ENCODE results near the gene PPARGC1A.

The PPARGC1A gene

DNA sequence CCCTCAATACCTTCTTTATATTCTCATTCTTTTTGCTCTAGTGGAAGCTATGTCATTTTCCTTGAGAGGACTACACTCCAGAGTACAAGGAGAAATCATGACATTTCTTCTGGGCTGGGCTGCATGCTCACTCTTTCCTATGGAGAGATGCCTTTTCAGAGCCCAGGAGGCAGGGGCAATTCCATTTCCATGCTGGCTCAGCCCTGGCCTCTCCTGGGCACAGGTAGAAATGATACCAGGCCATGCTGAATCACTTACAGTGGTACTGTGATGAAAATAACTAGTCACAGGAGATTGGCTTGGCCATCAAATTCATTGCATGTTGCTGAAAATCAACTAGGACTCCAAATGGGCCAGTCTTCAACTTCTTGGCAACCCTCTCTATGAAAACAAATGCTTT, 34.0 kb upstream of the PPARGC1A start:
- Histone ChIP-seq H3K27ac (no peak overlapping the region), H3K27me3 (replicated peaks) (no peaks in the 10 kb centered on the region), H3K36me3 (replicated peaks) (no peaks in the 10 kb centered on the region), H3K4me3 (ENCODE audit: low read depth, low read length) (no peak overlapping the region)
- in situ Hi-C loops (cut with HindIII; ENCODE audit: low pct_ligation_motif_present, low sequenced_read_pairs): no loop called here
- TF ChIP-seq, protein P1, sequence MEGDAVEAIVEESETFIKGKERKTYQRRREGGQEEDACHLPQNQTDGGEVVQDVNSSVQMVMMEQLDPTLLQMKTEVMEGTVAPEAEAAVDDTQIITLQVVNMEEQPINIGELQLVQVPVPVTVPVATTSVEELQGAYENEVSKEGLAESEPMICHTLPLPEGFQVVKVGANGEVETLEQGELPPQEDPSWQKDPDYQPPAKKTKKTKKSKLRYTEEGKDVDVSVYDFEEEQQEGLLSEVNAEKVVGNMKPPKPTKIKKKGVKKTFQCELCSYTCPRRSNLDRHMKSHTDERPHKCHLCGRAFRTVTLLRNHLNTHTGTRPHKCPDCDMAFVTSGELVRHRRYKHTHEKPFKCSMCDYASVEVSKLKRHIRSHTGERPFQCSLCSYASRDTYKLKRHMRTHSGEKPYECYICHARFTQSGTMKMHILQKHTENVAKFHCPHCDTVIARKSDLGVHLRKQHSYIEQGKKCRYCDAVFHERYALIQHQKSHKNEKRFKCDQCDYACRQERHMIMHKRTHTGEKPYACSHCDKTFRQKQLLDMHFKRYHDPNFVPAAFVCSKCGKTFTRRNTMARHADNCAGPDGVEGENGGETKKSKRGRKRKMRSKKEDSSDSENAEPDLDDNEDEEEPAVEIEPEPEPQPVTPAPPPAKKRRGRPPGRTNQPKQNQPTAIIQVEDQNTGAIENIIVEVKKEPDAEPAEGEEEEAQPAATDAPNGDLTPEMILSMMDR (IDR thresholded peaks at IDR 0.05; ENCODE audit: low read depth, low read length, missing control alignments): no peak
- DNase-seq: no peak

DNA sequence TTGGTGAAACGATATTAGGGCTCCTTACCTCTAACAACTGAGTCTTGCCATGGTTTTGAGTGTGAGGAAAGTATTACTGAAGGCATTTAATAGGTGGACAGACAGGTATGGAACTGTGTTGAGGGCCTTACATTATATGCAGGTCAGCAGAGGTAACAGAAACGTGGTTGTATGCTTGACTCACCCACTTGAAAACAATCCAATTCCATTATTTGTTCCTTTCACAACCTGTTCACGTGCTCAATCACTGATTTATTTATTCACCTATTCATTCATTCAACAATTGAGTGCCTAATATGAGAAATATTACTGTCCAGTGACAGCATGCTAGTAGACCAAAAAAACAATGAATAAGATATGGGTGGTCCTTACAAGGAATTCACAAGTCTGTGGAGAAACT, 33.3 kb upstream of the PPARGC1A start:
- H3K4me3 ChIP-seq (ENCODE audit: low read depth, low read length): no peak overlapping the region
- no peaks in the 10 kb centered on the region for H3K27me3 ChIP-seq (replicated peaks)
- no peak for DNase-seq
- H3K27ac ChIP-seq: no peak overlapping the region
- no peaks in the 10 kb centered on the region for H3K36me3 ChIP-seq (replicated peaks)
- in situ Hi-C loops (cut with HindIII; ENCODE audit: low pct_ligation_motif_present, low sequenced_read_pairs): no loop called here
- TF ChIP-seq, protein P1 (IDR thresholded peaks at IDR 0.05; ENCODE audit: low read depth, low read length, missing control alignments): no peak

DNA sequence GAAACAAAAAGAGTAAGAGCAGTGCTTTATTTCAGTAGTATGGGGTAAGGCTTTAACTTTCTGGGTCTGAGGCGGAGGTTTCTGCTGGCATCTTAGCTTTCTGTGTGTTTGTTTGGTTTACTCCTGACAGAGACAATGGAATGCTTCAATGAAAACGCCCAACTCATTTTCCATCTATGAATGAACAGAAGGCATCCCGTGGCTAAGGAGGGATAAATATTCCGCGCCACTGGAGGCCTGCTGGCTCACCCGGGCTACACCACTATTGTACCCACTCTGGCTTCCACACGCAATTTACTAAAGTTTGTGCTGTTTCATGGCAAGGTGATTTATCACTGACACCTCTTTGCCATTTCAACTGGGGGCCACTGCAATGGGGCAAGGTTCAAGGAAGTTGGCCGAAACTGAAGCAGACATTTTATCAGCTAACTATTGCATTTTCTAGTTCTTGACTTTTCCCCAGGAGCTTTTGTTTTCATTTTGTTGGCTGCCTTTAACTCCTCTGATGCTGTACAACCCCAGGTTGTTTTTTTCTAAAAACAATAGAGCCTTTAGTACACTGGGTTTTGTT, 32.8 kb upstream of the PPARGC1A start:
- H3K36me3 ChIP-seq (replicated peaks): no peaks in the 10 kb centered on the region
- TF ChIP-seq, protein P1 (IDR thresholded peaks at IDR 0.05; ENCODE audit: low read depth, low read length, missing control alignments): no peak
- no peak overlapping the region for H3K4me3 ChIP-seq (ENCODE audit: low read depth, low read length)
- in situ Hi-C loops (cut with HindIII; ENCODE audit: low pct_ligation_motif_present, low sequenced_read_pairs): no loop called here
- no peak overlapping the region for H3K27ac ChIP-seq
- no peaks in the 10 kb centered on the region for H3K27me3 ChIP-seq (replicated peaks)
- DNase-seq: no peak

DNA sequence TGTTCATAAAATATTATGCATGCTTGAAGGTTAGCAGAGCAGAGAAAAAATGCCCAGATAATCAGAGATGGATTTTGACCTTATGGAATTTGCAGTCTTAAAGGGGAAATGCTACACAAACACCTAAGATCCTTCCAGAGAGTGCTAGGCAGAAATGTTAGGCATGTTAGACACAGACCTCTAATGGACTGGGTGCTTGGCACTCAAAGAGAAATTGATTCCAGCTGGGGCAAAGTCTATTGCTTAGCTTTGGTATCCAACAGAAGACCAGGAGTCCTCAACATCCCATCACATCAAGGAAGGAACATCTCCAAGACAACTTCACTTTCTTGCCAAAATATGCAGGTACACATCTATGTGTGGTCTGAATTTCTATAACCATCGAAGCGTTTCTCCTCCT, 32.2 kb upstream of the PPARGC1A start:
- in situ Hi-C loops (cut with HindIII; ENCODE audit: low pct_ligation_motif_present, low sequenced_read_pairs): no loop called here
- Histone ChIP-seq H3K27me3 (replicated peaks) (no peaks in the 10 kb centered on the region), H3K4me3 (ENCODE audit: low read depth, low read length) (no peak overlapping the region), H3K36me3 (replicated peaks) (no peaks in the 10 kb centered on the region), H3K27ac (no peak overlapping the region)
- TF ChIP-seq, protein P1 (IDR thresholded peaks at IDR 0.05; ENCODE audit: low read depth, low read length, missing control alignments): no peak
- DNase-seq: no peak

DNA sequence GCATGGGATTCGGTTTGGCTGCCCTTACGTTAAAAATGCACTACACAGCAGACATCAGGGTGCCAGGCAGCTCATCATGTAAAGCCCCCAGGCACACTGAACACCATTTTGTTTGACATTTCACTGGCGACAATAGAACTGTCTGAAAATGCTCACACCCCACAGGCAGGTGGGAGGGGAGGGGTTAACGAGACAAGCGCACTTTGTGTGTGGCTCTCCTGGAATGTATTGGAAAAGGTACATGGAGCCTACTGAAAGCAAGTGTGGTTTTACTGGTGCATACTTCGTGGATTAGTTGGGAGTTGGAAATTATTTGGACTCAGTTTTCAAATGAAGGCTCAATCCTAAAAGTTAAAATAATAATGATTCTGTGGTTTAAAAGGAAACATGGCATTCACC, 31.6 kb upstream of the PPARGC1A start:
- H3K36me3 ChIP-seq (replicated peaks): no peaks in the 10 kb centered on the region
- DNase-seq: no peak
- no peak overlapping the region for H3K4me3 ChIP-seq (ENCODE audit: low read depth, low read length)
- H3K27me3 ChIP-seq (replicated peaks): no peaks in the 10 kb centered on the region
- in situ Hi-C loops (cut with HindIII; ENCODE audit: low pct_ligation_motif_present, low sequenced_read_pairs): no loop called here
- H3K27ac ChIP-seq: no peak overlapping the region
- TF ChIP-seq, protein P1 (IDR thresholded peaks at IDR 0.05; ENCODE audit: low read depth, low read length, missing control alignments): no peak
